Stimulated activated CD4-positive, alpha-beta T cell treated with anti-CD3 and anti-CD28 coated beads, Interleukin-2, amount 100 ng/mL, for 24 hours (primary cell): ENCODE measurements around the gene SPINK5.

ENCODE experiments used
- DNase-seq, 2 donors: peaks; one replicate each; pipeline ENCODE4 v3.0.0-alpha.2; 2020

The SPINK5 gene

DNA sequence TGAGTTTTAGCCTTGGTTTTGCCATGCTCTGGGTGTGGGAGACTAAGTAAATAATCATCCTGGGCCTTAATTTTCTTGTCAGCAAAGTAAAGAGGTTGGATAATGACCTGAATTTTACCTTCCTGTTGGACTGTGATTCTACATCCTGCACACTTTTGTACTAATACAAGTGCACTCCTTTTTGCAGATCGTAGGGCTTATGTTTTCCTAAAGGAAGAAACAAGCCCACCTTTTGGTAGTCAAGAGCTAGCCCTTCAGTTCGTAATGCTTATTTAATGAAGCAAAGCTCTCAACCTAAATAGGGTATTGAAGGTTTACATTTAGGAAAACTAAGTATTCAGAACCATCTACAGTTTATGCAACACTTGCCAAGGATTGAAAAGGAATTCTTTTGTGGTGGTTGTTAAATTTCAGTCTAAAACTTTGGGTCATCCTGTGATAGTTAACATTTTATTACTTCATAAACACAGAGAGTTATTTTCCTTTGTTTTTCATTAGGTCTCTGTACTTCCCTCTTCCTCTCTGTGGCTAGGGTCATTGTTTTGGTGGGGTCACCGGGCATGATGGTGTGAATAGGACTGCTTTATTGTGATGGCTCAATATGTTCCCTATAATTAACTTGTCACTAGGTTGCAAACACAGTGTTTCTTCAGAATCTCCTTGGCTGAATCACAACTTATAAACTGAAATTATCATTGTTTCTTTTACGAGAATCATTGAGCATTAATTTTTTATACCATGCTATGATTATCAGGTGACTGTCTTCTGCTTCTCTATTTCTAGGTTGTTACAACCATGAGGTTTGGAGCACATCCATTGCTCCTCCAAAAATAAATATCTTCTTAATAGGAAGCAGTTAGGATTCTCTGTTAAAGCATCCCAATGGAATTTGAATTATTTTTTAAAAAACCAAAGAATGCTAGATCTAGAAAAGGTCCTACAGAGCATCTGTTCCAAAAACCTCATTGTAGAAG lies 28.5 kb downstream of the SPINK5 start:
- no peak for DNase-seq

DNA sequence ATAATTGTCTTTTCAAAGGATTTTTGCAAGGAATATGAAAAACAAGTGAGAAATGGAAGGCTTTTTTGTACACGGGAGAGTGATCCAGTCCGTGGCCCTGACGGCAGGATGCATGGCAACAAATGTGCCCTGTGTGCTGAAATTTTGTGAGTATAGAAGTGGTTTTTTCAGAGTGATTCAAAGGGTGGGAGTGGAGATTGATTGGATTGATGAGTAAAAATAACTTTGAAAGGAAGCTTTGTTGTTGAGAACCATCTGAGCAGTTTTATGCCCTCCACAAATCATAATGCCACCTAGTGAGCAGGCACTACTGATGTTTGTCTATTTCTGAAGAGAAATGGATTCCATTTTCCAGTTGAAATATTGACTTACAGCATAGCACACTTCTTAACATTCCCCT lies 30.6 kb downstream of the SPINK5 start:
- DNase-seq, result no peak

- DNase-seq, result no peak
Measured at GRCh38 chr5:148104226-148104625, 40.4 kb downstream of the SPINK5 start.

DNA sequence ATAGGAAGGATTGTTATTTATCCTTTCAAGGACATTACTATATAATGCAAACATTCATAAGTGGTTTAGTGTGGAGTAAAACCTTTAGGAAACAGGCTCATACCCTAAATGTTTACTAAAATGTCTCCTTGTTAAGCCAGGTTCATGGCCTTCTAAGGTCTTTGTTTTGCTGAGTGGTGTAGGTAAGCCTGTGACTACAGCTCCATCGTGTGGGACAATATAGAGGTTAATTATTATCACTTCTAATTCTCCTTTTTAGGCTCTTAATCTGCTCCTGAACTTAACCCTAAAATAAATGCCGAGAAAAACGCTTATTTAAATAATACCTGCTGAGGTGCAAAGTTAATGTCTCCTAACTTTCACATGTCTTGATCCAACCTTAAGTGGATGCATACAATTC lies 43.8 kb downstream of the SPINK5 start:
- no peak for DNase-seq

- no peak for DNase-seq
Measured at GRCh38 chr5:148113243-148113642, 49.5 kb downstream of the SPINK5 start.

- no peak for DNase-seq
Measured at GRCh38 chr5:148120317-148120716, 56.5 kb downstream of the SPINK5 start.

GRCh38 chr5:148125641-148126040 lies 61.9 kb downstream of the SPINK5 start:
- no peak for DNase-seq

GRCh38 chr5:148135091-148136048 lies 71.6 kb downstream of the SPINK5 start:
- DNase-seq, result no peak

- no peak for DNase-seq
Measured at GRCh38 chr5:148140846-148141245, 77.1 kb downstream of the SPINK5 start.

DNA sequence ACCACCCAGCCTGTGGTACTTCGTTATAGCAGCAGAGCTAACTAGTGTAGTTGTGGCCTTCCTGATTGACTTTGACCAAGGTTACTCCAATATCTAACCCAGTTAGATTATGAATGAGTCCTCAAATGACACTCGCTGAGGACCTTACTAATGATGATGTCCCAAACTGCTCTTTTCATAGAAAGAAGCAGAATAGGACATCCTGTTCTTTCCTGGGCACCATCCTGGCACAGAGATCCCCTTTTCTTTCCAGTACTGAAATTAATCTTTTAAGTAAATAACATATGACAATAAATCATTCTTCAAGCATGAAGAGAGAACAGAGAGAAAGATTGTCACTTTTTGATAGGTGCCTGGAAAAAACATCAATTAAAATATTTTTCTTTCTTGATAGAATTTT lies 77.9 kb downstream of the SPINK5 start:
- DNase-seq, result no peak

DNA sequence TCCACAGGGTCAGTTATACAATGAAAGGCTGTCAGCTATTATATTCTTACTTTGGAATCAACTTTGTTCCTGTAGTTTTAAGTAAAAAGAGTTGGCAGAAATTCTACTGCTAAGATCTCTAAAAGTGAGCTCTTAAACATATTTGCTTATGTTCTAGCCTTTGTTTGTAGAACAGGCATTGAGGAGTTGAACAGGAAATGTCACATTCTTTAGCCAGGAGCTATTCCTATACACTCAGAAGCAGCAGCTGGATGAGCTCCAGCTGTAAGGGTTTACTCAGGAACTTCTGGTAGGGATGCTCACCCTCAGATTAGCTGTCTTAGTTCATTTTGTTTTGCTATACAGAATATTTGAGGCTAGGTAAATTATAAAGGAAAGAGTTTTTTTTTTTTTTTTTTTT lies 82.1 kb downstream of the SPINK5 start:
- DNase-seq, result no peak

DNA sequence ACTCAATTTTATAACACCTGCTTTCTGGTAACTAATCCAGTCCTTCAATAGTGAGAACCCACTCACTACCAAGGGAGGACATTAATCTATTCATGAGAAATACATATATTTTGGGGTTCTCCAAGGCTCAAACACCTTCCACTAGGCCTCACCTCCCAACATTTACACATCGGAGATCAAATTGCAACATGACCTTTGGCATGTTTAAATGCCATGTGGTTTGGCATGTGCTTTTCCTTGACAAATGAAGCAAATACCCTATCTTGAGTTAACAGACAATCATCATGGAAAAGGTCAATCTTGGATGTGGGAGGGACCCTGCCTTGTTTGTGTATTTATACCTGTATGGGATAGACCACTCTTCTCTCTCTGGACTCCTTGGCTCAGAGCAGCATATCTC lies 82.7 kb downstream of the SPINK5 start:
- DNase-seq, result no peak

DNA sequence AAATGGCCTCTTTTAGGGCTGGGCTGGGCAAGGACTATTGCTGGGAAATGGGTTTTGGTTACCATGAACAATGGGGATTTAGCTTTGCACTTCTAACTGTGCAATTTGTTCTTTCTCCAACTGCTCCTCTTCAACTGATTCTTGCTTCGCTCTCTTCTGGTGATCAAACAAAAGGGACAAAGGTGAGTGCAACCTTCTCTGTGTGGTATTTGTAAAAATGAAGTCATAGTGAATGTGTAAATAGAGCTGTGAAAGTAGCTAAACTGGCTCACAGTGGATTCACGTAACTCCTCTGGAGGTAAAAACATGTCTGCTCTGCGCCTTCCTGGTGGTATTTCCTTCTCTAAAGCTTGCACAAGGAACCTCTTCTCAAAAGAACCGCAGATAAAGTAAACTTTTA lies 83.6 kb downstream of the SPINK5 start:
- DNase-seq, result no peak

- DNase-seq, result no peak
Measured at GRCh38 chr5:148151872-148152271, 88.1 kb downstream of the SPINK5 start.

DNA sequence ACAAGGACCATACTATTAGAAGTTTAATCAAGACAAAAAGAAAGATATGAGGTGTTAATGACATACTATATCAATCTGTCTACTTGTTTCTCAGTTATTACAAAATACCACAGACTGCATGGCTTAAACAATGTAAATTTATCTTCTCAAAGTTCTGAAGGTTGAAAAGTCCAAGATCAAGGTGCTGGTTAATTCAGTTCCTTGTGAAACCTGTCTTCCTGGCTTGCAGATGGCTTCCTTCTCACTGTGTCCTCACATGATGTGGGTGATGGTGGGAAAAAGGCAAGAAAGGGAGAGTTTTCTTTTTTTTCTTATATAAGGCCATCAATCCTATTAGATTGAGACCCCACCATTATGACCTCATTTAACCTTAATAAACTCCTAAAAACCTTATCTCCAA lies 89.0 kb downstream of the SPINK5 start:
- no peak for DNase-seq

GRCh38 chr5:148156609-148157008 lies 92.8 kb downstream of the SPINK5 start:
- no peak for DNase-seq

GRCh38 chr5:148162038-148162437 lies 98.3 kb downstream of the SPINK5 start:
- DNase-seq, result no peak

- no peak for DNase-seq
Measured at GRCh38 chr5:148163345-148163744, 99.6 kb downstream of the SPINK5 start.

GRCh38 chr5:148166550-148167283 lies 102.9 kb downstream of the SPINK5 start:
- no peak for DNase-seq

DNA sequence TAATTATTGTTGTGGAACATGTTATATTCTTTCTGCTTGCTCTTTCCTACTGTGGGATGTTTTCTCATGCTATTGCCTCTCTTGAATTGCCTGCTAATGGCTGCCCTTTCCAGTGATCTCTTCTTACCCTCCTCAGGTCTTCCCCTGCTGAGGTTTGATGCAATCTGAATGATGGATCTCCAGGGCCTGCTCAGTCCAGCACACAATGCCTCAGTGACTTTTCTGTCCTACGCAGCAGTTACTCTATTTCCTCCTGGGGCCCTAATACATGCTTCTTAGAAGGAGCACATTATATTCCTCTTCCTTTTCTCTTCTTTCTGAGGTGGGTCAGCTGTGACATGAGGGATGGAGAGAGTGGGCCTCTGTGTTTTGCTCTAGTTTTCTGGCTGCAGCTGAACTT lies 104.5 kb downstream of the SPINK5 start, which contains the start of gene SPINK14:
Gene SPINK14, plus strand, starts transcription at position 301 of the 400 bp plus-strand sequence. CDS start 1,187 bp downstream, outside the sequence.
- no peak for DNase-seq

DNA sequence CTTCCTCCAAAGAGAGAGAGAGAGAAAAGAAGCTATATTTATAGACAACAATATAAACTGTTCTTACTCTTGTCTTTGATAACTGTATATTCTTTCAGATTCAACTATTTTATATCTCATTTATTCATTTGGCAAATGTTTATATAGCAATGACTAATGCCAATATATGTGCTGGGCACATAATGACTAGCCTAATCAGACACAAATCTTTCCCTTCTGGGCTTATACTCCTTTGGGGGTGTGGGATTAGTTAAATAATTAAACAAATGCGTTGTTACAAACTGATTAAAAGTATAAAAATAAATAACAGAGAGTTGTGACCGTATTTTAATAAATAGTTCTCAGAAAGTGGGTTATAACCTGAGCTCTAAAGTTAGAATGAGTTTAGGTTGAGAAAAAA lies 108.6 kb downstream of the SPINK5 start:
- DNase-seq, result no peak

DNA sequence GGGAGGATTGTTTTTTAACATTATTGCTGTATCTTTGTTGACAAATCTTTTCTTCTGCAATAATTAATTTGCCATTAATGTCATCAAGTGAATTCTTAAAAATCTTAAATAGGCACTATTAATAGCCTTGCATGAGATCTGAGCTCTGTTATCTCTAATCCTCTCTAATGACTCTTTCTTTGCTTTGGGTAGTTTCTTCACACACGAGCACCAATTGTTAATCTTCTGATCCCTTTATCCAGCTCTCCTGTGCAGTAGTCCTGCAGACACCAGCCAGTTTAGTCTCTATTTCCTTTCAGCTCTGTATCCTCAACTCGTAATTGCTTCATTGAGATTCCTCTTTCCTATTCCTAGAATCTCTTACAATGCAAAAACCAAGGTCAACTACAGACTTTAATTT lies 112.7 kb downstream of the SPINK5 start:
- no peak for DNase-seq

GRCh38 chr5:148177207-148177606 lies 113.4 kb downstream of the SPINK5 start:
- DNase-seq, result no peak
